Osteoblast (primary cell): ENCODE results near the gene KCTD2. TPM values are rescaled to one million over a fixed set of nuclear protein-coding genes. Genes with fewer than 3 reads are reported as not detected.

ENCODE experiments used
- DNase-seq: peaks from one replicate; pipeline ENCODE4 v3.0.0; 2011; ENCODE audit warnings: low spot score, mixed read lengths; ENCODE audit not compliant: insufficient read length; ENCODE audit errors: missing footprints
- H2AFZ ChIP-seq: 2 replicates; pipeline ENCODE4 v1.6.0; 2011; ENCODE audit warnings: mild to moderate bottlenecking, low read length
- H3K27ac ChIP-seq: 2 replicates; pipeline ENCODE4 v1.5.1; 2011; ENCODE audit warnings: mild to moderate bottlenecking, low read depth, low read length, moderate library complexity
- H3K27me3 ChIP-seq: 2 replicates; pipeline ENCODE4 v1.6.0; 2012; ENCODE audit warnings: mild to moderate bottlenecking, control low read depth, inconsistent platforms, low read length, moderate library complexity; ENCODE audit not compliant: insufficient read depth
- H3K36me3 ChIP-seq: 2 replicates; pipeline ENCODE4 v1.5.1; 2011; ENCODE audit warnings: mild to moderate bottlenecking, low read length, control low read depth, moderate library complexity; ENCODE audit not compliant: insufficient read depth
- H3K4me1 ChIP-seq: 2 replicates; pipeline ENCODE4 v1.5.1; 2011; ENCODE audit warnings: mild to moderate bottlenecking, low read length, control low read depth, moderate library complexity; ENCODE audit not compliant: insufficient read depth
- H3K4me2 ChIP-seq: 2 replicates; pipeline ENCODE4 v1.6.0; 2011; ENCODE audit warnings: mild to moderate bottlenecking, low read length; ENCODE audit not compliant: insufficient read depth
- H3K4me3 ChIP-seq: fragments of 200-600 bp; sonication (generic); 3 replicates; pipeline ENCODE4 v1.5.1; 2012; ENCODE audit warnings: mild to moderate bottlenecking, low read length, inconsistent platforms; ENCODE audit not compliant: insufficient read depth
- H3K79me2 ChIP-seq: 2 replicates; pipeline ENCODE4 v1.6.0; 2012; ENCODE audit warnings: mild to moderate bottlenecking, low read length, control low read depth, inconsistent platforms; ENCODE audit not compliant: insufficient read depth
- H3K9me3 ChIP-seq: 2 replicates; pipeline ENCODE4 v1.5.1; 2011; ENCODE audit warnings: low read depth, low read length, control low read depth
- H4K20me1 ChIP-seq: 2 replicates; pipeline ENCODE4 v1.6.0; 2012; ENCODE audit warnings: mild to moderate bottlenecking, low read length, control low read depth; ENCODE audit not compliant: insufficient read depth
- CTCF ChIP-seq: IDR thresholded peaks from 2 replicates; pipeline ENCODE4 v1.5.1; 2011; ENCODE audit warnings: mild to moderate bottlenecking, low read depth, low read length, moderate library complexity; ENCODE audit errors: extremely low read depth
- total RNA-seq: library from RNA; depleted of rRNA; stranded (reverse); fragments of >200 nt; gene quantifications from 2 replicates; pipeline ENCODE4 v1.2.3, GENCODE V29; 2012

KCTD2 gene
- total RNA-seq, 1 donor: 20.3 TPM

GRCh38 chr17:75064040-75064439 lies 17.0 kb downstream of the KCTD2 start:
- DNase-seq: peak; percentile 41
- peaks cover 46% of the 10 kb centered on the region for H3K36me3 ChIP-seq
- no peak for TF ChIP-seq CTCF

GRCh38 chr17:75064460-75064859 lies 17.4 kb downstream of the KCTD2 start:
- Histone ChIP-seq H3K4me2 (no peak overlapping the region), H3K27me3 (no peaks in the 10 kb centered on the region), H3K27ac (no peak overlapping the region), H3K4me1 (peaks cover 13% of the 10 kb centered on the region), H4K20me1 (peaks cover 5% of the 10 kb centered on the region), H3K36me3 (peaks cover 46% of the 10 kb centered on the region), H3K79me2 (no peaks in the 10 kb centered on the region), H3K9me3 (no peaks in the 10 kb centered on the region), H2AFZ (no peak overlapping the region), H3K4me3 (no peak overlapping the region)
- no peak for TF ChIP-seq CTCF
- DNase-seq: peak; percentile 48

More at GRCh38 chr17:75064040-75064439, 17.0 kb downstream of the KCTD2 start:
- Histone ChIP-seq H3K9me3 (no peaks in the 10 kb centered on the region), H3K4me2 (no peak overlapping the region), H3K27ac (no peak overlapping the region), H3K79me2 (no peaks in the 10 kb centered on the region), H3K4me1 (peaks cover 17% of the 10 kb centered on the region), H3K27me3 (no peaks in the 10 kb centered on the region), H4K20me1 (peaks cover 5% of the 10 kb centered on the region), H3K4me3 (no peak overlapping the region), H2AFZ (no peak overlapping the region)

GRCh38 chr17:75064867-75065561 lies 18.0 kb downstream of the KCTD2 start:
- Histone ChIP-seq H3K27ac (no peak overlapping the region), H3K27me3 (no peaks in the 10 kb centered on the region), H3K79me2 (no peaks in the 10 kb centered on the region), H2AFZ (no peak overlapping the region), H3K4me1 (peaks cover 7% of the 10 kb centered on the region), H4K20me1 (peaks cover 5% of the 10 kb centered on the region), H3K4me2 (no peak overlapping the region), H3K4me3 (no peak overlapping the region), H3K36me3 (peaks cover 46% of the 10 kb centered on the region), H3K9me3 (no peaks in the 10 kb centered on the region)
- peak; percentile 76 for DNase-seq
- TF ChIP-seq CTCF: no peak

- Histone ChIP-seq H3K27me3 (no peaks in the 10 kb centered on the region), H3K9me3 (no peaks in the 10 kb centered on the region), H2AFZ (no peak overlapping the region), H3K4me1 (peaks cover 5% of the 10 kb centered on the region), H3K4me3 (no peak overlapping the region), H4K20me1 (peaks cover 5% of the 10 kb centered on the region), H3K27ac (no peak overlapping the region), H3K36me3 (peaks cover 44% of the 10 kb centered on the region), H3K79me2 (no peaks in the 10 kb centered on the region), H3K4me2 (no peak overlapping the region)
- TF ChIP-seq CTCF: no peak
- peak; percentile 59 for DNase-seq
These were observed 18.6 kb downstream of the KCTD2 start for GRCh38 chr17:75065562-75066151.
